HCT116 (cell line): ENCODE results near the gene ZNF48. TPM values are rescaled to one million over a fixed set of nuclear protein-coding genes. Genes with fewer than 3 reads are reported as not detected.

Experiments
- ATAC-seq: fragments of 200-7000 bp; cut with Tn5 transposase; 2 replicates; pipeline ENCODE4 v1.9.1; 2020; ENCODE audit warnings: mild to moderate bottlenecking, moderate library complexity
- BruUV-seq: library from RNA; stranded (reverse); fragments of 400-500 nt; replicated peaks from 2 replicates; lab custom pipeline; 2021; lab: Mats Ljungman, UMichigan
- CTCF ChIA-PET: fragments of 300-600 bp; sonication (Branson Sonifier 250); formaldehyde crosslinking; loops from one replicate; lab custom pipeline; 2021; ENCODE audit warnings: antibody characterized with exemption; lab: Charles Lee
- POLR2A ChIA-PET: fragments of 300-600, 350-600 bp; sonication (Branson Sonifier 250); formaldehyde crosslinking; loops from one replicate; lab custom pipeline; 2021; ENCODE audit warnings: antibody characterized with exemption; lab: Charles Lee
- RAD21 ChIA-PET, 2 experiments: fragments of 300-600 bp; sonication (Branson Sonifier 250); formaldehyde crosslinking; loops; one replicate each; lab custom pipeline; 2023; ENCODE audit warnings: low total read pairs in 2 of 2; ENCODE audit not compliant: uncharacterized antibody in 2 of 2, unreplicated experiment in 2 of 2, low non-redundant PET in 1 of 2; lab: Charles Lee
- DNase-seq: peaks from one replicate; pipeline ENCODE4 v3.0.0-alpha.2; 2010; ENCODE audit warnings: low read depth, low spot score
- H2AFZ ChIP-seq: fragments of 200-600 bp; shearing (Covaris generic), sonication (generic); 2 replicates; pipeline ENCODE4 v1.6.1; 2017; ENCODE audit warnings: low read depth, mixed run types, mixed read lengths, antibody characterized with exemption, low read length; ENCODE audit not compliant: poor library complexity, severe bottlenecking
- H3K27ac ChIP-seq: 2 replicates; pipeline ENCODE4 v1.5.1; 2012; ENCODE audit warnings: low read depth, low read length
- H3K27me3 ChIP-seq: fragments of 200-600 bp; sonication (generic); 2 replicates; pipeline ENCODE4 v1.6.1; 2016; ENCODE audit warnings: mixed run types, low read length, mixed read lengths; ENCODE audit not compliant: insufficient read depth
- H3K36me3 ChIP-seq, 2 experiments: fragments of 200-500 bp in 1 of 2; fragments of 200-600 bp in 1 of 2; sonication (Bioruptor generic) in 1 of 2; sonication (generic) in 1 of 2; 2 replicates each; pipeline versions ENCODE4 v1.5.1 to v1.6.1; 2014 to 2016; ENCODE audit warnings: low read length in 2 of 2, inconsistent platforms in 1 of 2, mixed read lengths in 1 of 2, mixed run types in 1 of 2; ENCODE audit not compliant: insufficient read depth in 2 of 2, control insufficient read depth in 1 of 2
- H3K4me1 ChIP-seq, 2 experiments: fragments of 200-600 bp in 1 of 2; sonication (generic) in 1 of 2; 2 replicates each; pipeline versions ENCODE4 v1.5.1 to v1.6.1; 2012 to 2017; ENCODE audit warnings: low read length in 2 of 2, inconsistent platforms in 1 of 2, mild to moderate bottlenecking in 1 of 2, mixed read lengths in 1 of 2, mixed run types in 1 of 2, moderate library complexity in 1 of 2; ENCODE audit not compliant: insufficient read depth in 2 of 2, control insufficient read depth in 1 of 2
- H3K4me2 ChIP-seq: fragments of 200-600 bp; sonication (generic); 2 replicates; pipeline ENCODE4 v1.6.1; 2017; ENCODE audit warnings: mixed run types, low read length, mixed read lengths
- H3K4me3 ChIP-seq, 2 experiments: fragments of 200-600 bp in 1 of 2; sonication (generic) in 1 of 2; replicated peaks in 1 of 2; 2 replicates each; pipeline ENCODE4 v1.5.1; 2011 to 2016; ENCODE audit warnings: low read length in 2 of 2, control low read depth in 1 of 2, low read depth in 1 of 2, mild to moderate bottlenecking in 1 of 2, mixed read lengths in 1 of 2, mixed run types in 1 of 2
- H3K79me2 ChIP-seq: fragments of 200-600 bp; sonication (generic); 2 replicates; pipeline ENCODE4 v1.6.1; 2017; ENCODE audit warnings: mild to moderate bottlenecking, mixed run types, low read length, moderate library complexity, mixed read lengths; ENCODE audit not compliant: insufficient read depth
- H3K9ac ChIP-seq: fragments of 200-600 bp; sonication (generic); 2 replicates; pipeline ENCODE4 v1.6.1; 2016; ENCODE audit warnings: low read length, mixed read lengths
- H3K9me2 ChIP-seq: fragments of 200-600 bp; sonication (generic), shearing (Covaris generic); 2 replicates; pipeline ENCODE4 v1.6.1; 2017; ENCODE audit warnings: mixed run types, mild to moderate bottlenecking, moderate library complexity; ENCODE audit not compliant: insufficient read depth
- H3K9me3 ChIP-seq, 2 experiments: fragments of 200-500 bp in 1 of 2; fragments of 200-600 bp in 1 of 2; sonication (Bioruptor generic) in 1 of 2; sonication (generic) in 1 of 2; 2 replicates each; pipeline ENCODE4 v1.6.1; 2014 to 2017; ENCODE audit warnings: low read length in 2 of 2, mixed read lengths in 2 of 2, inconsistent platforms in 1 of 2, low read depth in 1 of 2, mild to moderate bottlenecking in 1 of 2, mixed run types in 1 of 2, moderate library complexity in 1 of 2; ENCODE audit not compliant: control insufficient read depth in 1 of 2, insufficient read depth in 1 of 2
- H4K20me1 ChIP-seq: fragments of 200-600 bp; sonication (generic), shearing (Covaris generic); 2 replicates; pipeline ENCODE4 v1.6.1; 2017; ENCODE audit warnings: mixed run types, mild to moderate bottlenecking, moderate library complexity; ENCODE audit not compliant: insufficient read depth
- ATF3 ChIP-seq: IDR thresholded peaks from 2 replicates; pipeline ENCODE4 v1.6.1; 2012
- CBX3 ChIP-seq: IDR thresholded peaks from 2 replicates; pipeline ENCODE4 v1.6.1; 2012; ENCODE audit warnings: low read depth
- CEBPB ChIP-seq: IDR thresholded peaks from 2 replicates; pipeline ENCODE4 v1.6.1; 2012; ENCODE audit warnings: low read depth
- CTCF ChIP-seq, 3 experiments: fragments of 200-600 bp in 1 of 3; sonication (generic) in 1 of 3; IDR thresholded peaks in 2 of 3; conservative IDR thresholded peaks in 1 of 3; 2 replicates each; pipeline ENCODE4 v1.5.1; 2012 to 2017; ENCODE audit warnings: low read depth in 2 of 3, low read length in 2 of 3, antibody characterized with exemption in 1 of 3, borderline replicate concordance in 1 of 3, control low read depth in 1 of 3, mild to moderate bottlenecking in 1 of 3, mixed read lengths in 1 of 3, mixed run types in 1 of 3, moderate library complexity in 1 of 3; ENCODE audit not compliant: insufficient read depth in 1 of 3
- EZH2 ChIP-seq: fragments of 200-600 bp; sonication (generic); IDR thresholded peaks from 2 replicates; pipeline ENCODE4 v1.6.1; 2017; ENCODE audit warnings: antibody characterized with exemption, mixed run types
- JUND ChIP-seq: IDR thresholded peaks from 2 replicates; pipeline ENCODE4 v1.6.1; 2012
- REST ChIP-seq: IDR thresholded peaks from 2 replicates; pipeline ENCODE4 v1.6.1; 2012; ENCODE audit warnings: low read depth
- SIN3A ChIP-seq: IDR thresholded peaks from 2 replicates; pipeline ENCODE4 v1.6.1; 2012; ENCODE audit warnings: low read depth
- SP1 ChIP-seq: IDR thresholded peaks from 2 replicates; pipeline ENCODE4 v1.6.1; 2012; ENCODE audit warnings: low read depth
- SRF ChIP-seq: IDR thresholded peaks from 2 replicates; pipeline ENCODE4 v1.6.1; 2012; ENCODE audit warnings: low read depth
- TCF7L2 ChIP-seq: IDR thresholded peaks from 2 replicates; pipeline ENCODE4 v1.7.0; 2011; ENCODE audit warnings: borderline replicate concordance, inconsistent platforms; ENCODE audit not compliant: insufficient read depth, insufficient read length; ENCODE audit errors: extremely low read depth
- YY1 ChIP-seq: IDR thresholded peaks from 2 replicates; pipeline ENCODE4 v1.6.1; 2011; ENCODE audit warnings: low read length, low read depth, moderate library complexity, mild to moderate bottlenecking; ENCODE audit not compliant: insufficient replicate concordance; ENCODE audit errors: extremely low read depth
- ZNF274 ChIP-seq: fragments of 200-500 bp; sonication (Bioruptor generic); IDR thresholded peaks from 2 replicates; pipeline ENCODE4 v1.6.1; 2014; ENCODE audit warnings: mild to moderate bottlenecking, low read depth, low read length, inconsistent platforms
- intact Hi-C: fragments of 100-400 bp; cut with micrococcal nuclease; formaldehyde crosslinking; loops from 2 replicates; pipeline ENCODE4 v1.10.0; 2022
- total RNA-seq: library from RNA; stranded (reverse); gene quantifications from one replicate; pipeline ENCODE4 v1.2.1, GENCODE V29; 2021; ENCODE audit not compliant: unreplicated experiment
- TF ChIP-seq, protein P1 (sequence below): IDR thresholded peaks from 2 replicates; pipeline ENCODE4 v1.6.1; 2012

ZNF48 gene
- total RNA-seq, 1 experiment from 2014 or later = 17.9 TPM

GRCh38 chr16:30368792-30369090 lies 26.5 kb upstream of the ZNF48 start:
- Histone ChIP-seq H3K4me3 (peak overlapping the region; percentile 79 to 87), H3K27me3 (no peaks in the 10 kb centered on the region), H4K20me1 (no peaks in the 10 kb centered on the region), H3K4me2 (peak overlapping the region; percentile 92), H3K9me3 (no peaks in the 10 kb centered on the region), H3K27ac (peak overlapping the region; percentile 84; the same call in 1 of the 2 replicates), H3K4me1 (peaks cover 18 to 30% of the 10 kb centered on the region in 2 experiments), H2AFZ (no peak overlapping the region), H3K9ac (peak overlapping the region; percentile 82), H3K36me3 (peaks cover 14% of the 10 kb centered on the region in 2 experiments), H3K79me2 (peaks cover 60% of the 10 kb centered on the region), H3K9me2 (no peaks in the 10 kb centered on the region)
- no TSS peak for BruUV-seq
- POLR2A ChIA-PET = no interaction called here
- no peak for ATAC-seq
- CTCF ChIA-PET = no interaction called here
- no peak for TF ChIP-seq ZNF274
- no peak for TF ChIP-seq EZH2
- TF ChIP-seq SP1 = no peak
- no peak for TF ChIP-seq TCF7L2
- no peak for TF ChIP-seq SIN3A
- no peak for TF ChIP-seq SRF
- TF ChIP-seq CEBPB = no peak
- TF ChIP-seq CBX3 = no peak
- no peak for TF ChIP-seq JUND
- TF ChIP-seq REST = no peak
- TF ChIP-seq, protein P1, sequence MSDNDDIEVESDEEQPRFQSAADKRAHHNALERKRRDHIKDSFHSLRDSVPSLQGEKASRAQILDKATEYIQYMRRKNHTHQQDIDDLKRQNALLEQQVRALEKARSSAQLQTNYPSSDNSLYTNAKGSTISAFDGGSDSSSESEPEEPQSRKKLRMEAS = no peak
- no peak for TF ChIP-seq YY1
- no peak for TF ChIP-seq CTCF (IDR thresholded peaks at IDR 0.05 in 2 of 3, conservative IDR thresholded peaks at IDR 0.05 in 1 of 3; ENCODE audit: borderline replicate concordance in 1 of 3, insufficient read depth in 1 of 3, low read depth in 2 of 3, low read length in 2 of 3)
- no peak for TF ChIP-seq ATF3
- RAD21 ChIA-PET = no interaction called here
- intact Hi-C loops = no loop called here
- DNase-seq = no peak
